Endothelial cell of umbilical vein (primary cell): ENCODE data around the gene CNTN5. TPM values are rescaled to one million over a fixed set of nuclear protein-coding genes. Genes with fewer than 3 reads are reported as not detected.

Experiments used
- BruUV-seq: library from RNA; stranded (reverse); fragments of 400-500 nt; replicated peaks from 2 replicates; lab custom pipeline; 2021; lab: Mats Ljungman, UMichigan
- CTCF ChIA-PET: fragments of 300-600, 350-600 bp; sonication (Branson Sonifier 250); formaldehyde crosslinking; loops from one replicate; lab custom pipeline; 2021; ENCODE audit warnings: antibody characterized with exemption, inconsistent platforms; lab: Charles Lee
- POLR2A ChIA-PET: fragments of 300-600, 350-600 bp; sonication (Branson Sonifier 250); formaldehyde crosslinking; loops from one replicate; lab custom pipeline; 2021; ENCODE audit warnings: antibody characterized with exemption, inconsistent platforms; lab: Charles Lee
- DNase-seq: peaks from one replicate; pipeline ENCODE4 v3.0.0-alpha.2; 2011; ENCODE audit warnings: low read depth, low spot score
- FAIRE-seq: peaks from 2 replicates; lab custom pipeline; 2011; peaks lifted over from hg19 to GRCh38; lab: Jason Lieb, UNC
- H2AFZ ChIP-seq: 2 replicates; pipeline ENCODE4 v1.6.0; 2012; ENCODE audit warnings: low read depth, low read length, control low read depth, inconsistent platforms
- H3K27ac ChIP-seq: 2 replicates; pipeline ENCODE4 v1.5.1; 2011; ENCODE audit warnings: low read depth, mild to moderate bottlenecking, control low read depth, low read length, moderate library complexity; ENCODE audit not compliant: insufficient read depth
- H3K27me3 ChIP-seq, 2 experiments: 2 replicates each; pipeline versions ENCODE4 v1.6.0 to v1.6.1; 2011; ENCODE audit warnings: low read length in 2 of 2, mixed read lengths in 1 of 2; ENCODE audit not compliant: control insufficient read depth in 2 of 2, insufficient read depth in 2 of 2
- H3K36me3 ChIP-seq, 2 experiments: 2 replicates in 1 of 2; 3 replicates in 1 of 2; pipeline ENCODE4 v1.5.1; 2011; ENCODE audit warnings: low read length in 2 of 2, mild to moderate bottlenecking in 1 of 2, moderate library complexity in 1 of 2; ENCODE audit not compliant: control insufficient read depth in 2 of 2, insufficient read depth in 2 of 2; ENCODE audit errors: extremely low read depth in 1 of 2
- H3K4me1 ChIP-seq: 3 replicates; pipeline ENCODE4 v1.5.1; 2011; ENCODE audit warnings: mild to moderate bottlenecking, low read length; ENCODE audit not compliant: control insufficient read depth, insufficient read depth; ENCODE audit errors: extremely low read depth
- H3K4me2 ChIP-seq: 2 replicates; pipeline ENCODE4 v1.6.1; 2011; ENCODE audit warnings: low read length, control low read depth, mixed read lengths; ENCODE audit not compliant: insufficient read depth
- H3K4me3 ChIP-seq, 3 experiments: fragments of 200-600 bp in 1 of 3; sonication (generic), shearing (Covaris generic) in 1 of 3; replicated peaks in 1 of 3; 2 replicates each; pipeline ENCODE4 v1.5.1; 2011 to 2016; ENCODE audit warnings: control low read depth in 3 of 3, low read length in 3 of 3, mild to moderate bottlenecking in 2 of 3, inconsistent platforms in 1 of 3, low read depth in 1 of 3, moderate library complexity in 1 of 3; ENCODE audit not compliant: insufficient read depth in 1 of 3
- H3K79me2 ChIP-seq: 2 replicates; pipeline ENCODE4 v1.6.0; 2012; ENCODE audit warnings: low read length, inconsistent platforms; ENCODE audit not compliant: control insufficient read depth, insufficient read depth
- H3K9ac ChIP-seq: replicated peaks from 2 replicates; pipeline ENCODE3; 2011; ENCODE audit warnings: low read length, control low read depth; ENCODE audit not compliant: insufficient read depth; ENCODE audit errors: extremely low read depth
- H3K9me1 ChIP-seq: replicated peaks from 3 replicates; pipeline ENCODE4 v1.6.0; 2011; ENCODE audit warnings: mild to moderate bottlenecking, low read length; ENCODE audit not compliant: control insufficient read depth, insufficient read depth; ENCODE audit errors: extremely low read depth
- H3K9me3 ChIP-seq: replicated peaks from 2 replicates; pipeline ENCODE4 v1.5.1; 2012; ENCODE audit warnings: low read length, inconsistent platforms; ENCODE audit not compliant: control insufficient read depth, insufficient read depth
- H4K20me1 ChIP-seq: replicated peaks from 2 replicates; pipeline ENCODE3; 2011; ENCODE audit warnings: mild to moderate bottlenecking, low read length; ENCODE audit not compliant: control insufficient read depth, insufficient read depth; ENCODE audit errors: extremely low read depth
- EZH2 ChIP-seq: IDR thresholded peaks from 2 replicates; pipeline ENCODE4 v1.6.1; 2012; ENCODE audit warnings: borderline replicate concordance, low read depth, mild to moderate bottlenecking, moderate library complexity, low read length, inconsistent platforms; ENCODE audit not compliant: severe bottlenecking
- FOS ChIP-seq: IDR thresholded peaks from 2 replicates; pipeline ENCODE4 v1.6.1; 2011; ENCODE audit warnings: mild to moderate bottlenecking, low read length, moderate library complexity, borderline replicate concordance; ENCODE audit not compliant: insufficient read depth
- GATA2 ChIP-seq: IDR thresholded peaks from 2 replicates; pipeline ENCODE4 v1.7.0; 2011; ENCODE audit warnings: low read depth, mild to moderate bottlenecking, moderate library complexity, mixed read lengths, low read length; ENCODE audit not compliant: insufficient read length, insufficient read depth
- JUN ChIP-seq: IDR thresholded peaks from 2 replicates; pipeline ENCODE4 v1.6.1; 2011; ENCODE audit warnings: borderline replicate concordance, low read depth; ENCODE audit not compliant: insufficient read length, insufficient read depth
- MYC ChIP-seq: IDR thresholded peaks from one replicate; pipeline ENCODE4 v1.6.1; 2011; ENCODE audit warnings: mild to moderate bottlenecking, low read depth, low read length
- POLR2A ChIP-seq: IDR thresholded peaks from 2 replicates; pipeline ENCODE4 v1.6.1; 2012; ENCODE audit warnings: low read depth, mild to moderate bottlenecking, control low read depth, low read length
- POLR2AphosphoS5 ChIP-seq: IDR thresholded peaks from 2 replicates; pipeline ENCODE4 v1.6.1; 2012; ENCODE audit warnings: low read depth, mild to moderate bottlenecking, control low read depth, low read length, moderate library complexity; ENCODE audit not compliant: insufficient read depth
- dilution Hi-C: fragments of 300-500 bp; cut with MboI; formaldehyde crosslinking; loops from one replicate; pipeline ENCODE4 v1.15.0; 2019; ENCODE audit warnings: low sequenced_read_pairs; ENCODE audit not compliant: extremely low pct_ligation_motif_present
- intact Hi-C: fragments of 100-400 bp; cut with micrococcal nuclease; formaldehyde crosslinking; loops from one replicate; pipeline ENCODE4 v1.10.0; 2022
- polyA plus RNA-seq, 4 experiments: library from polyadenylated mRNA; depleted of rRNA in 3 of 4; stranded (reverse) in 3 of 4; unstranded in 1 of 4; fragments of >200 nt; gene quantifications; 2 replicates each; pipeline versions ENCODE4 v1.2.1 to v1.2.3, GENCODE V29; 2011 to 2012; ENCODE audit warnings: missing spikeins in 1 of 4
- total RNA-seq: library from RNA; stranded (reverse); gene quantifications from 2 replicates; pipeline ENCODE4 v1.2.3, GENCODE V29; 2021
- TF ChIP-seq, protein P1 (sequence below): IDR thresholded peaks from 2 replicates; pipeline ENCODE4 v1.6.1; 2011; ENCODE audit not compliant: insufficient read depth, insufficient read length
- TF ChIP-seq, protein P2 (sequence below), 2 donors: IDR thresholded peaks; 1 replicate in 1 of 2; 2 replicates in 1 of 2; pipeline ENCODE4 v1.5.1; 2011; ENCODE audit warnings: low read length in 2 of 2, mild to moderate bottlenecking in 2 of 2, moderate library complexity in 2 of 2, control low read depth in 1 of 2, inconsistent platforms in 1 of 2, low read depth in 1 of 2; ENCODE audit not compliant: insufficient read depth in 1 of 2; ENCODE audit errors: extremely low read depth in 1 of 2

The CNTN5 gene
- total and polyA plus RNA-seq, 2 donors (not counting 3 experiments of a cell fraction or from before 2014, with no cell fraction given), result not detected

DNA sequence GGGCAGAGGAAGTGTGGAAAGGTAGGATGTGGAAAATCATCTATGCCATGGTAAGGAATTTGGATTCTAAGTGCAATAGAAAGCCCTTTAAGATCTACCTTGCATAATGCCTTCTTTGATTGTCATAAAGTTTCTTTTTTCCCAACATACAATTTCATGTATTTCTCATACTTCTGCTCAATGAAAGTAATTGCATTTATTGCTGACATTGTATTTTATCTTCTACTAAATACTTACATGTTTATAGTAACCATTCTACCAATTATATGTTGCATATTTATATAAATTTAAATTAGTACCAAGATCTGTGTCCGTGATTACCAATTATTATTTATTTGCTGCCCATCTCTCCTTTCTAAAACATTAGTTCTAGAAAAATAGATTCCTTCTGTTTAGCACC is 114.8 kb downstream of the CNTN5 start:
- FAIRE-seq (no peak), DNase-seq (no peak)
- no peaks in the 10 kb centered on the region for H4K20me1 ChIP-seq
- no TSS peak for BruUV-seq
- dilution Hi-C loops (no loop called here), intact Hi-C loops (no loop called here)
- H3K9ac ChIP-seq, result no peak overlapping the region
- TF ChIP-seq GATA2 (no peak), JUN (no peak), POLR2A (no peak), EZH2 (no peak), POLR2AphosphoS5 (no peak), FOS (no peak), MYC (no peak)
- TF ChIP-seq, protein P1, sequence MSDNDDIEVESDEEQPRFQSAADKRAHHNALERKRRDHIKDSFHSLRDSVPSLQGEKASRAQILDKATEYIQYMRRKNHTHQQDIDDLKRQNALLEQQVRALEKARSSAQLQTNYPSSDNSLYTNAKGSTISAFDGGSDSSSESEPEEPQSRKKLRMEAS, result no peak
- TF ChIP-seq, protein P2, sequence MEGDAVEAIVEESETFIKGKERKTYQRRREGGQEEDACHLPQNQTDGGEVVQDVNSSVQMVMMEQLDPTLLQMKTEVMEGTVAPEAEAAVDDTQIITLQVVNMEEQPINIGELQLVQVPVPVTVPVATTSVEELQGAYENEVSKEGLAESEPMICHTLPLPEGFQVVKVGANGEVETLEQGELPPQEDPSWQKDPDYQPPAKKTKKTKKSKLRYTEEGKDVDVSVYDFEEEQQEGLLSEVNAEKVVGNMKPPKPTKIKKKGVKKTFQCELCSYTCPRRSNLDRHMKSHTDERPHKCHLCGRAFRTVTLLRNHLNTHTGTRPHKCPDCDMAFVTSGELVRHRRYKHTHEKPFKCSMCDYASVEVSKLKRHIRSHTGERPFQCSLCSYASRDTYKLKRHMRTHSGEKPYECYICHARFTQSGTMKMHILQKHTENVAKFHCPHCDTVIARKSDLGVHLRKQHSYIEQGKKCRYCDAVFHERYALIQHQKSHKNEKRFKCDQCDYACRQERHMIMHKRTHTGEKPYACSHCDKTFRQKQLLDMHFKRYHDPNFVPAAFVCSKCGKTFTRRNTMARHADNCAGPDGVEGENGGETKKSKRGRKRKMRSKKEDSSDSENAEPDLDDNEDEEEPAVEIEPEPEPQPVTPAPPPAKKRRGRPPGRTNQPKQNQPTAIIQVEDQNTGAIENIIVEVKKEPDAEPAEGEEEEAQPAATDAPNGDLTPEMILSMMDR (IDR thresholded peaks at IDR 0.05; ENCODE audit: extremely low read depth in 1 of 2, insufficient read depth in 1 of 2, low read depth in 1 of 2, low read length in 2 of 2), result no peak
- H3K4me1 ChIP-seq, result no peaks in the 10 kb centered on the region
- H3K9me1 ChIP-seq, result no peaks in the 10 kb centered on the region
- CTCF ChIA-PET, result no interaction called here
- H2AFZ ChIP-seq, result no peak overlapping the region
- no peak overlapping the region for H3K4me2 ChIP-seq
- H3K79me2 ChIP-seq, result no peaks in the 10 kb centered on the region
- no peak overlapping the region for H3K27ac ChIP-seq
- H3K36me3 ChIP-seq, result no peaks in the 10 kb centered on the region
- H3K9me3 ChIP-seq, result no peaks in the 10 kb centered on the region
- no peaks in the 10 kb centered on the region for H3K27me3 ChIP-seq
- POLR2A ChIA-PET, result no interaction called here
- H3K4me3 ChIP-seq, result no peak overlapping the region
